Ishikawa (cell line): ENCODE data around the gene ESAM.

ENCODE experiments used
- CEBPB ChIP-seq: IDR thresholded peaks from 2 replicates; pipeline ENCODE4 v1.6.1; 2012
- EP300 ChIP-seq: IDR thresholded peaks from 2 replicates; pipeline ENCODE4 v1.6.1; 2012; ENCODE audit warnings: borderline replicate concordance

- no peak for TF ChIP-seq CEBPB
- TF ChIP-seq EP300 = no peak
Observed at GRCh38 chr11:124747406-124748099, 14.5 kb downstream of the ESAM start.
